GM10248 (cell line): ENCODE data around the gene SPSB1.

Experiments used
- CTCF ChIA-PET: fragments of 300-600 bp; sonication (Branson Sonifier 250); formaldehyde crosslinking; extraction: SDS; loops from one replicate; lab custom pipeline; 2021; ENCODE audit warnings: antibody characterized with exemption; lab: Yijun Ruan, JAX
- POLR2A ChIA-PET: fragments of 350-650 bp; sonication (Branson Sonifier 250); formaldehyde crosslinking; extraction: SDS; loops from one replicate; lab custom pipeline; 2020; ENCODE audit warnings: antibody characterized with exemption; lab: Yijun Ruan, JAX
- DNase-seq: peaks from one replicate; pipeline ENCODE4 v3.0.0; 2012; ENCODE audit errors: extremely low spot score
- CTCF ChIP-seq: IDR thresholded peaks from 2 replicates; pipeline ENCODE4 v1.5.1; 2012; ENCODE audit warnings: mild to moderate bottlenecking, low read depth; ENCODE audit errors: extremely low read depth, missing control alignments, control extremely low read depth

Gene SPSB1

DNA sequence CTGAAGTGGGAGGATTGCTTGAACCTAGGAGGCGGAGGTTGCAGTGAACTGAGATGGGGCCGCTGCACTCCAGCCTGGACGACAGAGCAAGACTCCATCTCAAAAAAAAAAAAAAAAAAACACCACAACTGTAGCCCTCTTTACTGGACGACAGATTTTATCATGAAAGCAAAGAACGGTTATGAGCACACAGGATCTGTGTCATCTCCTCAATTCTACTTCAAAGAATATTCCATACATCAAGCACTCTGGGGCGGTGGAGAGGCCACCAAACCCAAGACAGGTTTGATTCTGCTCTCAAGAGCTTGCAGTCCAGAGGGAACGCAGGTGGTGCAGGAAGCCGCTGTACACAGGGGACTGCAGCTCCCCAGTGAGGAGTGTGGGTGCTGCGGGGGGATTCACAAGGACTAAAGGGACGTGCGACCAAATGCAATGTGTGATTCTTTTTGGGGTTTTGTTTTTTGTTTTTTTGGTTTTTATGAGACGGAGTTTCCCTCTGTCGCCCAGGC lies 110.1 kb downstream of the SPSB1 start:
- POLR2A ChIA-PET, result no interaction called here
- CTCF ChIA-PET, result interaction anchor here (1.0 kb wide), 1 partner anchor 10 kb away, joined by 3 read pairs; no protein-coding TSS in a partner anchor
- no peak for TF ChIP-seq CTCF
- no peak for DNase-seq

DNA sequence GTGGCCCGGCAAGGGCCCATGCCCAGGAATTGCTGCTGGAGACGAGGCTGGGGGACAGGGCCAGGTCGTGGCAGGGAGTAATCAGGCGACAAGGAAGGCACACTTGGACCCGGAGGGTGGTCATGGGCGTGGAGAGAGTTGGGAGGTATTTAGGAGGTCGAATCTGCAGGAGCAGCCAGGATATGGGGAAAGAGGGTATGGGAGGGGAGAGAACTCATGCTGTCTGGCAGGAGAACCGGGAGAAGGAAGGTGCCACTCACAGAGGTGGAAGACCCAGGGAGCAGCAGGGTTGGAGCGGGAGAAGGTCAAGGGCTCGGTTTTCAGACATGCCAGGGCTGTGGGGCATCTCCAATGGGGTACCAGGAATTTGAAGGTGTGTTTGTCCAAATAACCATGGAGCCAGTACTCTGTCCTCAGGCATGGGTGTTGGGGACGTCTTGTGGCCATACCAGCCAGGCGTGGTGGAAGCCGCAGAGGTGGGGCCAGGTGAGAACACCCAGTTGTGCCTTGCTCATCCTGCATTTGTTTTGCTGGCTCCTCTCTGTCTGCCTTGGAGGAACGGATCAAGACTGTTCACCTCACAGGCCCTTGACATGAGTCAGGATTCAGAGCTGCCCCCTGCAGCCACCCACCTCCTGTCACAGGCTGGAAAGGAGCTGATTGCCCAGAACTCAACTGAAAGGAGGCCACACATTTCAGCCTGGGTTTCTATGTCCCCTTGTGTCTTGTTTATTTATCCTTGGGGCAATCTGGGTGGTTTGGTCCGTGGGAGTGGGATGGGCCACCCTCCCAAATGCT lies 111.6 kb downstream of the SPSB1 start:
- CTCF ChIA-PET, result interaction anchor here (1.2 to 1.6 kb wide), 2 partner anchors 15 to 52 kb away, joined by 3 to 4 read pairs; no protein-coding TSS in a partner anchor
- DNase-seq, result no peak
- no peak for TF ChIP-seq CTCF
- POLR2A ChIA-PET, result no interaction called here

DNA sequence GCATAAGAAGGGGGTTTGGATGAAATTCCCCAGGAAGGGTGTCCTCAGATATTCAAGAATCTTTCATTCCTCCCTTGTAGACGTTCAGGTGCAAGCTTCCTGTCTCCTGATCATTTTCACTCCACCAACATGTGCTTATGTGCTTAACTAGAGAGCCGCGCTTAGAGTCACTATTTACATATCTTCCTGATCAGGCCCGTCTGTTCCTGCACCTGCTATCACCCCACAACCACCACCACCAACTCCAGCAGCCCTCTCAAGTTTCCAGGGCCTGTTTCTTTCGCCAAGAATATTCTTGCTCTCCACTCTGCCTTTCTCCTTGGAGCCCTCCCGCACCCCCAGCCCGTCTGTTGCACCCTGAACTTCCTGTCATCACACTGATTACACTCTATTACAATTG lies 113.4 kb downstream of the SPSB1 start:
- ChIA-PET POLR2A (interaction anchor here (0.5 kb wide), 1 partner anchor 17 kb away, joined by 4 read pairs; no protein-coding TSS in a partner anchor), CTCF (interaction anchor here (1.1 to 1.6 kb wide), 2 partner anchors 23 to 50 kb away, joined by 3 to 4 read pairs; no protein-coding TSS in a partner anchor)
- DNase-seq, result no peak
- TF ChIP-seq CTCF, result no peak

DNA sequence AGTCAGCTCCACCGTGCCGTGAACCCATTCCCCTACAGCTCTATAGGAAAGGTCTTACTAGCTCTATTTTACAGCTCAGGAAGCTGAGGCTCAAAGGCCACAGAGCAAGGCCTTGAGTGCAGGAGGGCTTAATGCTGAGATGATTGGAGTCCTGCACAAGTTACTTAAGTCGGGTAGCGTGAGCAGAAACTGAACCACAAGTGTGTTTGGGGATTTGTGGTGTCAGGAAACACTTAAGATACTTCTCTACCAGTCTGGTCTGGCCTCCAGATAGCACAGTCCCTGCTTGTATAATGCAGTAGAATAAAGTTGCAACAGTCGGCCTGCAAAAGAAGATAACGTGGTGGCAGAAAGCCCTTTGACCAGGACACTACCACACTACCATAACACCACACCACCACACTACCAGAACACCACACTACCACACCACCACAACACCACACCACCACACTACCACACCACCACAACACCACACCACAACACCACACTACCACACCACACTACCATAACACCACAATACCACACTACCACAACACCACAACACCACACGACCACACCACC lies 118.1 kb downstream of the SPSB1 start:
- ChIA-PET CTCF (interaction anchor here (0.7 to 2.4 kb wide), 3 partner anchors 12 to 15 kb away, joined by 3 to 13 read pairs (median 4); no protein-coding TSS in a partner anchor), POLR2A (no interaction called here)
- no peak for TF ChIP-seq CTCF
- peak; percentile 44 for DNase-seq

DNA sequence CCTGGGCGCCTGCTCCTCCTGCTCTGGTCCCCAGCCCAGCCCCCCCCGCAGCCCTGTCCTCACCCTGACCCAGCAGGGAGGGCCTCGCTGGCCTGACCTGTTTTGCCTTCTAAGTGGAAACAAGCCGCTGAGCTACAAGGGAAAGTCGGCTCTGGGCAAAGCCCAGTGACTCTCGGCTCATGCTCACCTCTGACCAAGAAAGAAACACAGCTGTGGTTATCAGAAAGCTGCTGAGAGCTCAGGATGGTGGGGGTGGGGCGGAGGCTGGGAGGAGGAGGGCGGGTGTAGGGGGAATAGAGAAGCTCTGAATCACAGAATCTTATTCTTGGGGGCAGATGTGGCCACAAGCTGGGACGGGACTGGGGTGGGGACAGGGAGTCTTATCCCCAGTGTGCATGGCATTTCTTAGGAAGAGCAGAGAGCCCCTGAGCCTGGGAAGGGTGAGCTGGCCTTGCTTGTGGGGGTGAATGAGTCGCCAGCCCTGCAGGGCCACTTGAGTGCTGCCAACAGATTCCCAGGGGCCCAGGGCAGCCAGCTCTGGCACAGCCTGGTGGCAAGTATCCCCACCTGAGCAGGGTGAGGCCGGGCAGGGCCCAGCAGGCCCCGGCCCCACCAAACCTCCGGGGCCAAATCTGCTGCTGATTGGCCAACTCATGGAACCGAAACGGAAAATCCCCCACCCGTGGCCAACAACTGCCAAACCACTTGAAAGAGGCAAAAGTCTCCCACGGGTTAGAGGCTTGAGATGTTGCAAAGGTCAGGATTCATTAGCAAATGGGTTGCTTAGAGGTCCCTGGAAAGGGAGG lies 120.6 kb downstream of the SPSB1 start:
- TF ChIP-seq CTCF, result no peak
- DNase-seq, result peak; percentile 90
- ChIA-PET CTCF (interaction anchor here (0.6 to 2.5 kb wide), 5 partner anchors 11 to 344 kb away, joined by 3 to 18 read pairs (median 3); no protein-coding TSS in a partner anchor), POLR2A (interaction anchor here (0.6 to 1.3 kb wide), 5 partner anchors 9 to 733 kb away, joined by 4 to 9 read pairs (median 6); no protein-coding TSS in a partner anchor)
